HUES48 (cell line): ENCODE data around the gene GLRX.

Source experiments
- H3K27ac ChIP-seq: one replicate; pipeline ENCODE4 v1.7.0; 2013; ENCODE audit warnings: low read depth, low read length, inconsistent platforms
- H3K27me3 ChIP-seq: 2 replicates; pipeline ENCODE4 v1.6.1; 2013; ENCODE audit warnings: mild to moderate bottlenecking, low read length; ENCODE audit not compliant: control insufficient read depth, insufficient read depth
- H3K36me3 ChIP-seq: 2 replicates; pipeline ENCODE4 v1.6.1; 2013; ENCODE audit warnings: low read length; ENCODE audit not compliant: control insufficient read depth, insufficient read depth
- H3K4me1 ChIP-seq: 2 replicates; pipeline ENCODE4 v1.6.1; 2013; ENCODE audit warnings: mild to moderate bottlenecking, low read length; ENCODE audit not compliant: control insufficient read depth, insufficient read depth
- H3K4me3 ChIP-seq: 2 replicates; pipeline ENCODE4 v1.5.1; 2013; ENCODE audit warnings: mild to moderate bottlenecking, low read depth, low read length
- H3K9ac ChIP-seq: 2 replicates; pipeline ENCODE4 v1.6.1; 2013; ENCODE audit warnings: mild to moderate bottlenecking, low read depth, low read length, moderate library complexity
- H3K9me3 ChIP-seq: 2 replicates; pipeline ENCODE4 v1.6.1; 2013; ENCODE audit warnings: low read length; ENCODE audit not compliant: control insufficient read depth, insufficient read depth

Gene GLRX

GRCh38 chr5:95803271-95804148 is 19.0 kb downstream of the GLRX start:
- Histone ChIP-seq H3K4me1 (no peaks in the 10 kb centered on the region), H3K36me3 (no peaks in the 10 kb centered on the region), H3K9me3 (no peaks in the 10 kb centered on the region), H3K27me3 (no peaks in the 10 kb centered on the region), H3K27ac (no peak overlapping the region), H3K9ac (no peak overlapping the region), H3K4me3 (no peak overlapping the region)

- Histone ChIP-seq H3K4me3 (no peak overlapping the region), H3K4me1 (no peaks in the 10 kb centered on the region), H3K9ac (no peak overlapping the region), H3K27ac (no peak overlapping the region), H3K36me3 (no peaks in the 10 kb centered on the region), H3K27me3 (no peaks in the 10 kb centered on the region), H3K9me3 (no peaks in the 10 kb centered on the region)
These were observed 20.6 kb downstream of the GLRX start for GRCh38 chr5:95801961-95802360.

DNA sequence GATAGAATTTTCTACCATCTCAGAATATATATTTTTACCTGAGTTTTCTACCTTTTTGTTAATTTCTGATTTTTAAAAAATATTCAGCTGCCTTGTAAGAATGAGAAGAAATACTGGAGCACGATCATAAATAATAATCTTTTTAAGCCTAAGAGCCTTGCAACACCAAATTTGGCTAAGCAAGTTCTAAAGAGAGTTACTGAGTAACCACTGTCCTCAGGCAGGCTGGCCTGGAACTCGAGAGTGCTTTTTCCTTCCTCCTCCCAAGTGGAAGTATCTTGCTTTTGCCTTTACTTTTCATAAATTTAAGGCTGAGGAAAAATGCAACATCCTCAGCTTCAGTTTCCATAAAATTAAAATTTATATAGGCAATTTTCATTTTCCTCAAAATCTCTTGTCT is 21.0 kb downstream of the GLRX start:
- Histone ChIP-seq H3K4me1 (no peaks in the 10 kb centered on the region), H3K27ac (no peak overlapping the region), H3K9ac (no peak overlapping the region), H3K36me3 (no peaks in the 10 kb centered on the region), H3K9me3 (no peaks in the 10 kb centered on the region), H3K4me3 (no peak overlapping the region), H3K27me3 (no peaks in the 10 kb centered on the region)

- no peaks in the 10 kb centered on the region for H3K36me3 ChIP-seq
These were observed 22.0 kb downstream of the GLRX start for GRCh38 chr5:95800553-95800952.

GRCh38 chr5:95799191-95799835 is 23.2 kb downstream of the GLRX start:
- Histone ChIP-seq H3K4me1 (no peaks in the 10 kb centered on the region), H3K9ac (no peak overlapping the region), H3K9me3 (no peaks in the 10 kb centered on the region), H3K36me3 (no peaks in the 10 kb centered on the region), H3K4me3 (no peak overlapping the region), H3K27me3 (no peaks in the 10 kb centered on the region), H3K27ac (no peak overlapping the region)

More at GRCh38 chr5:95800553-95800952, 22.0 kb downstream of the GLRX start:
- Histone ChIP-seq H3K27ac (no peak overlapping the region), H3K27me3 (no peaks in the 10 kb centered on the region), H3K4me3 (no peak overlapping the region), H3K4me1 (no peaks in the 10 kb centered on the region), H3K9ac (no peak overlapping the region), H3K9me3 (no peaks in the 10 kb centered on the region)

- H3K4me1 ChIP-seq = no peaks in the 10 kb centered on the region
- H3K9me3 ChIP-seq = no peaks in the 10 kb centered on the region
- no peak overlapping the region for H3K27ac ChIP-seq
- H3K27me3 ChIP-seq = no peaks in the 10 kb centered on the region
- no peak overlapping the region for H3K9ac ChIP-seq
- no peak overlapping the region for H3K4me3 ChIP-seq
- no peaks in the 10 kb centered on the region for H3K36me3 ChIP-seq
These were observed 24.0 kb downstream of the GLRX start for GRCh38 chr5:95798545-95798944.

- H3K27me3 ChIP-seq = no peaks in the 10 kb centered on the region
- no peaks in the 10 kb centered on the region for H3K36me3 ChIP-seq
- no peaks in the 10 kb centered on the region for H3K4me1 ChIP-seq
- no peak overlapping the region for H3K9ac ChIP-seq
- no peak overlapping the region for H3K27ac ChIP-seq
- H3K4me3 ChIP-seq = no peak overlapping the region
- no peaks in the 10 kb centered on the region for H3K9me3 ChIP-seq
These were observed 24.5 kb downstream of the GLRX start for GRCh38 chr5:95798048-95798447.

- H3K4me3 ChIP-seq = no peak overlapping the region
- no peaks in the 10 kb centered on the region for H3K36me3 ChIP-seq
- H3K27ac ChIP-seq = no peak overlapping the region
- H3K9me3 ChIP-seq = no peaks in the 10 kb centered on the region
- no peaks in the 10 kb centered on the region for H3K27me3 ChIP-seq
- no peaks in the 10 kb centered on the region for H3K4me1 ChIP-seq
- H3K9ac ChIP-seq = no peak overlapping the region
These were observed 25.2 kb downstream of the GLRX start for GRCh38 chr5:95797301-95797700.

DNA sequence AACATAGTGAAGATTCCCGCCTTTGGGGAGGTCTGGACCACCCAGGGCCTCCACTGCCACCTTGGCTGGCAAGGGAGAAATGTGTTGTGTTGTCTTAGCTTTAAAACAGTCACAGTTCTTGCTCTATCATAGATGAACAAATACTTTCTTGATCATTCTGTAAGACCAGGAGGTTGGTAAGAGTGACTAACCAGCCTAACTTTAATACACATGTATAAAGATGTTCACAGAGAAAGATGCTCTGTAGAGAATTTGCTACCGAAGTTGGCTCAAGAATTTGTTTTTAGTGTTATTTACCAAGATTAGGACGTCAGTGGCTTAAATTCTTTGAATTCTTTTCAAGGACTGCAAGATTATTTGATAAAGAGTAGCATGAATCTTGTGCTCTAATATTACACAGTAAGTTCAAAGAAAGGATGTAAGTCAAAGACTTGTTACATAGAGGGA is 28.4 kb downstream of the GLRX start:
- no peaks in the 10 kb centered on the region for H3K36me3 ChIP-seq

DNA sequence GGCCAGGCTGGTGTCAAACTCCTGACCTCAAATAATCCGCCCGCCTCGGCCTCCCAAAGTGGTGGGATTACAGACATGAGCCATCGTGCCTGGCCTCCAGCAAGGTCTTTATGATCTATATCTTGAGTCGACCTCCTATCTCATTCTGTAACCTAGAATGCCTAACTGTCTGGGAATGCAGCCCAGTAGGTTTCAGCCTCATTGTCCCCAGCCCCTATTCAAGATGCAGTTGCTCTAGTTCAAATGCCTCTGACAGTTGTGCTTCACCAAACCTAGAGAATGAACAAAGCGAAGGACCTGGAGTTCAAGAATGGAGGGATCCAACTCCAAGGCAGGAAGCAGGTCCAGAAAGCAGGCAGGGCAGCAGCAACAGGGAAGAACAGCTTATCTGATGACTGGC is 30.8 kb downstream of the GLRX start:
- Histone ChIP-seq H3K4me1 (no peaks in the 10 kb centered on the region), H3K27ac (no peak overlapping the region), H3K9ac (no peak overlapping the region), H3K4me3 (no peak overlapping the region), H3K9me3 (no peaks in the 10 kb centered on the region), H3K36me3 (no peaks in the 10 kb centered on the region), H3K27me3 (no peaks in the 10 kb centered on the region)

More for the DNA sequence above, 28.4 kb downstream of the GLRX start:
- Histone ChIP-seq H3K9me3 (no peaks in the 10 kb centered on the region), H3K27me3 (no peaks in the 10 kb centered on the region), H3K9ac (no peak overlapping the region), H3K27ac (no peak overlapping the region), H3K4me1 (no peaks in the 10 kb centered on the region), H3K4me3 (no peak overlapping the region)

- H3K36me3 ChIP-seq = no peaks in the 10 kb centered on the region
- H3K9ac ChIP-seq = no peak overlapping the region
- no peak overlapping the region for H3K4me3 ChIP-seq
- H3K9me3 ChIP-seq = no peaks in the 10 kb centered on the region
- H3K4me1 ChIP-seq = no peaks in the 10 kb centered on the region
- no peak overlapping the region for H3K27ac ChIP-seq
- no peaks in the 10 kb centered on the region for H3K27me3 ChIP-seq
These were observed 34.0 kb downstream of the GLRX start for GRCh38 chr5:95788493-95788892.
